K562 (cell line): ENCODE results near the gene STAP1. TPM values are rescaled to one million over a fixed set of nuclear protein-coding genes. Genes with fewer than 3 reads are reported as not detected.

Source experiments
- ATAC-seq: fragments of 200-7000 bp; cut with Tn5 transposase; 3 replicates; pipeline ENCODE4 v1.9.1; 2020; ENCODE audit warnings: moderate library complexity
- BruUV-seq: library from RNA; stranded (reverse); fragments of 400-500 nt; replicated peaks from 2 replicates; lab custom pipeline; 2021; lab: Mats Ljungman, UMichigan
- CTCF ChIA-PET: fragments of 300-600 bp; formaldehyde crosslinking; extraction: SDS; loops from one replicate; lab custom pipeline; 2021; ENCODE audit warnings: low intra/inter-chr PET ratio; lab: Yijun Ruan, JAX
- POLR2A ChIA-PET: fragments of 300-600, 350-650 bp; sonication (Branson Sonifier 250); formaldehyde crosslinking; extraction: SDS; loops from one replicate; lab custom pipeline; 2021; ENCODE audit warnings: antibody characterized with exemption, inconsistent platforms; lab: Yijun Ruan, JAX
- DNase-seq, 4 experiments: peaks; one replicate each; pipeline versions ENCODE4 v3.0.0 to v3.0.0-alpha.2; 2011 to 2018; ENCODE audit warnings: low spot score in 3 of 4, mixed read lengths in 3 of 4; ENCODE audit errors: extremely low read depth in 1 of 4
- FAIRE-seq: peaks from 2 replicates; lab custom pipeline; 2011; peaks lifted over from hg19 to GRCh38; lab: Jason Lieb, UNC
- H2AFZ ChIP-seq: 2 replicates; pipeline ENCODE4 v1.6.0; 2011; ENCODE audit warnings: low read depth, low read length, control low read depth, inconsistent platforms
- H3K27ac ChIP-seq: fragments of 200-600 bp; 3 replicates; pipeline ENCODE4 v1.8.0; 2011; ENCODE audit warnings: low read depth, mild to moderate bottlenecking, control low read depth, inconsistent platforms, low read length, moderate library complexity, mixed read lengths; ENCODE audit errors: extremely low read depth
- H3K27me3 ChIP-seq, 2 experiments: fragments of 300-600 bp in 1 of 2; 2 replicates in 1 of 2; 3 replicates in 1 of 2; pipeline versions ENCODE4 v1.6.0 to v1.8.0; 2011; ENCODE audit warnings: inconsistent platforms in 2 of 2, low read length in 2 of 2, mild to moderate bottlenecking in 1 of 2, mixed read lengths in 1 of 2, moderate library complexity in 1 of 2; ENCODE audit not compliant: control insufficient read depth in 2 of 2, insufficient read depth in 2 of 2
- H3K36me3 ChIP-seq: fragments of 300-600 bp; 3 replicates; pipeline ENCODE4 v1.8.0; 2011; ENCODE audit warnings: mild to moderate bottlenecking, low read length, inconsistent platforms; ENCODE audit not compliant: control insufficient read depth, insufficient read depth
- H3K4me1 ChIP-seq, 2 experiments: fragments of 200-600 bp in 1 of 2; replicated peaks in 1 of 2; 2 replicates in 1 of 2; 3 replicates in 1 of 2; pipeline versions ENCODE4 v1.5.1 to v1.8.0; 2011; ENCODE audit warnings: inconsistent platforms in 2 of 2, low read length in 2 of 2, mild to moderate bottlenecking in 1 of 2, mixed read lengths in 1 of 2, moderate library complexity in 1 of 2; ENCODE audit not compliant: control insufficient read depth in 2 of 2, insufficient read depth in 2 of 2
- H3K4me2 ChIP-seq: 2 replicates; pipeline ENCODE4 v1.6.1; 2011; ENCODE audit warnings: low read length, control low read depth, inconsistent platforms, mixed read lengths; ENCODE audit not compliant: insufficient read depth
- H3K4me3 ChIP-seq: fragments of 200-600 bp; sonication (generic), shearing (Covaris generic); 2 replicates; pipeline ENCODE4 v1.5.1; 2016; ENCODE audit warnings: control low read depth, inconsistent platforms
- H3K79me2 ChIP-seq: fragments of 200-600 bp; 3 replicates; pipeline ENCODE4 v1.8.0; 2011; ENCODE audit warnings: low read length, inconsistent platforms; ENCODE audit not compliant: control insufficient read depth, insufficient read depth
- H3K9ac ChIP-seq, 2 experiments: 2 replicates each; pipeline versions ENCODE4 v1.6.0 to v1.6.1; 2011; ENCODE audit warnings: low read depth in 2 of 2, low read length in 2 of 2, control low read depth in 1 of 2, inconsistent platforms in 1 of 2, mild to moderate bottlenecking in 1 of 2, mixed read lengths in 1 of 2; ENCODE audit not compliant: insufficient read depth in 1 of 2
- H3K9me1 ChIP-seq: one replicate; pipeline ENCODE4 v1.6.0; 2011; ENCODE audit warnings: inconsistent platforms, mild to moderate bottlenecking, low read length, moderate library complexity; ENCODE audit not compliant: control insufficient read depth, insufficient read depth
- H3K9me3 ChIP-seq: replicated peaks from 2 replicates; pipeline ENCODE4 v1.5.1; 2011; ENCODE audit warnings: low read depth, low read length, inconsistent platforms; ENCODE audit not compliant: control insufficient read depth, insufficient read depth
- H4K20me1 ChIP-seq: replicated peaks from 2 replicates; pipeline ENCODE4 v1.6.1; 2011; ENCODE audit warnings: low read length, inconsistent platforms, mixed read lengths; ENCODE audit not compliant: control insufficient read depth, insufficient read depth
- ADNP ChIP-seq: fragments of 200-800 bp; sonication (Bioruptor generic); IDR thresholded peaks from 2 replicates; pipeline ENCODE4 v1.6.1; 2016; ENCODE audit warnings: missing genetic modification characterization, missing compliant biosample characterization
- CBFA2T2 ChIP-seq: fragments of 450-650 bp; conservative IDR thresholded peaks from 2 replicates; pipeline ENCODE4 v1.6.1; 2017; ENCODE audit warnings: mild to moderate bottlenecking
- CBFA2T3 ChIP-seq: fragments of 450-650 bp; IDR thresholded peaks from 2 replicates; pipeline ENCODE4 v1.6.1; 2017
- CGGBP1 ChIP-seq: fragments of 250-450 bp; sonication (Bioruptor Pico); IDR thresholded peaks from 2 replicates; pipeline ENCODE4 v1.9.0; 2021; ENCODE audit warnings: mild to moderate bottlenecking
- ETV1 ChIP-seq: fragments of 450-650 bp; conservative IDR thresholded peaks from 2 replicates; pipeline ENCODE4 v1.6.1; 2016; ENCODE audit warnings: missing genetic modification characterization, control low read depth, low read depth, missing compliant biosample characterization
- FOXP1 ChIP-seq: sonication (generic); formaldehyde crosslinking; IDR thresholded peaks from 2 replicates; pipeline ENCODE4 v1.8.0; 2022; ENCODE audit warnings: mild to moderate bottlenecking, missing genetic modification reagents
- GATA2 ChIP-seq: sonication (generic); formaldehyde crosslinking; IDR thresholded peaks from 2 replicates; pipeline ENCODE4 v1.4.0; 2020; ENCODE audit warnings: mild to moderate bottlenecking, missing genetic modification reagents
- ILK ChIP-seq: fragments of 450-650 bp; IDR thresholded peaks from 2 replicates; pipeline ENCODE4 v1.6.1; 2016; ENCODE audit warnings: missing genetic modification characterization, low read depth, mild to moderate bottlenecking, missing compliant biosample characterization, moderate library complexity, borderline replicate concordance
- MIER1 ChIP-seq: fragments of 450-650 bp; IDR thresholded peaks from 2 replicates; pipeline ENCODE4 v1.6.1; 2016; ENCODE audit warnings: antibody characterized with exemption, mild to moderate bottlenecking, low read depth
- POLR2AphosphoS2 ChIP-seq: IDR thresholded peaks from 2 replicates; pipeline ENCODE4 v1.6.1; 2012; ENCODE audit warnings: low read length, improper control_type of control experiment
- TCF3 ChIP-seq: sonication (generic); formaldehyde crosslinking; IDR thresholded peaks from 2 replicates; pipeline ENCODE4 v1.4.0; 2020; ENCODE audit warnings: mild to moderate bottlenecking, missing genetic modification reagents
- THRAP3 ChIP-seq: fragments of 450-650 bp; IDR thresholded peaks from 2 replicates; pipeline ENCODE4 v1.6.1; 2016; ENCODE audit warnings: mild to moderate bottlenecking, inconsistent platforms, borderline replicate concordance
- ZBTB33 ChIP-seq: sonication (generic); formaldehyde crosslinking; IDR thresholded peaks from 2 replicates; pipeline ENCODE4 v1.8.1; 2023; ENCODE audit warnings: mild to moderate bottlenecking, missing genetic modification reagents
- ZFP36 ChIP-seq: fragments of 150-350 bp; IDR thresholded peaks from 2 replicates; pipeline ENCODE4 v1.6.1; 2018; ENCODE audit warnings: low read length, low read depth; ENCODE audit not compliant: partially characterized antibody
- ZMIZ1 ChIP-seq, 2 experiments: fragments of 150-350 bp in 1 of 2; IDR thresholded peaks; 2 replicates each; pipeline ENCODE4 v1.6.1; 2012 to 2016; ENCODE audit warnings: low read depth in 2 of 2, low read length in 2 of 2, mild to moderate bottlenecking in 1 of 2, moderate library complexity in 1 of 2
- ZNF41 ChIP-seq: fragments of 250-450 bp; sonication (Bioruptor Pico); conservative IDR thresholded peaks from 2 replicates; pipeline ENCODE4 v1.4.0; 2020; ENCODE audit warnings: mild to moderate bottlenecking
- WGBS: fragments of 100-300 bp; shearing (Covaris generic); methylation state at CpG from one replicate; pipeline ENCODE4 v1.1.6; 2016; ENCODE audit warnings: low coverage, mixed read lengths; ENCODE audit not compliant: insufficient coverage; ENCODE audit errors: missing lambda C conversion rate; 5-methylcytosine and 5-hydroxymethylcytosine counted together
- in situ Hi-C: fragments of 300-500 bp; cut with MboI; formaldehyde crosslinking; loops from 4 replicates; pipeline ENCODE4 v1.15.0; 2018; ENCODE audit warnings: inconsistent platforms, mixed read lengths
- intact Hi-C: fragments of 100-400 bp; cut with micrococcal nuclease; formaldehyde crosslinking; loops from 2 replicates; pipeline ENCODE4 v1.14.2; 2022
- polyA plus RNA-seq, 8 experiments: library from polyadenylated mRNA; depleted of rRNA in 4 of 8; stranded (reverse) in 5 of 8; unstranded in 3 of 8; fragments of >200 nt; fragmentation: Nextera tagmentation in 2 of 8; fragmentation: Illumina TruSeq in 1 of 8; extraction: Ambion mirVana in 2 of 8; extraction: Trizol in 1 of 8; gene quantifications; 2 replicates each; pipeline versions ENCODE4 v1.2.1 to v1.2.3, GENCODE V29; 2011 to 2014; ENCODE audit warnings: inconsistent platforms in 1 of 8, missing spikeins in 1 of 8
- total RNA-seq, 7 experiments: library from RNA; depleted of rRNA in 6 of 7; stranded (reverse); fragments of >200 nt in 6 of 7; fragmentation: Illumina TruSeq in 2 of 7; extraction: Trizol in 2 of 7; gene quantifications; 2 replicates each; pipeline versions ENCODE4 v1.2.1 to v1.2.3, GENCODE V29; 2011 to 2021; ENCODE audit warnings: low replicate concordance in 1 of 7

STAP1 gene
- total and polyA plus RNA-seq, 9 of the 15 experiments (the other 6 are each of a cell fraction or from before 2014, with no cell fraction given) = 0.50 to 5.6 (median 1.4) TPM

- peak in 1 of 2 experiments; percentile 29; a peak in 1 of 4 replicates for TF ChIP-seq ZMIZ1 (IDR thresholded peaks at IDR 0.05; ENCODE audit: low read depth in 2 of 2, low read length in 2 of 2)
Measured at GRCh38 chr4:67552146-67552792, 6.3 kb upstream of the STAP1 start (continued).

GRCh38 chr4:67554096-67554495, 4.4 kb upstream of the STAP1 start:
- Histone ChIP-seq H3K27me3 (no peaks in the 10 kb centered on the region), H2AFZ (peak overlapping the region; percentile 42; the same call in 1 of the 2 replicates), H3K9me1 (no peaks in the 10 kb centered on the region), H3K9me3 (peaks cover 11% of the 10 kb centered on the region; the same call in 1 of the 2 replicates), H3K4me1 (peaks cover 9 to 13% of the 10 kb centered on the region in 2 experiments; a peak in 4 of 5 replicates), H3K36me3 (no peaks in the 10 kb centered on the region), H3K27ac (no peak overlapping the region), H3K9ac (no peak overlapping the region), H3K4me2 (no peak overlapping the region), H3K4me3 (no peak overlapping the region), H4K20me1 (no peaks in the 10 kb centered on the region), H3K79me2 (no peaks in the 10 kb centered on the region)
- intact Hi-C loops (no loop called here), in situ Hi-C loops (no loop called here)
- no peak for FAIRE-seq
- no peak for ATAC-seq
- DNase-seq = no peak
- CTCF ChIA-PET = no interaction called here
- no TSS peak for BruUV-seq
- WGBS = 53% methylated on average over 3 of the region's 3 CpGs
- POLR2A ChIA-PET = interaction anchor here (1.1 to 2.2 kb wide), 3 partner anchors 11 to 22 kb away, joined by 3 to 7 read pairs (median 4); no protein-coding TSS in a partner anchor
- TF ChIP-seq GATA2 (CRISPR knock-in tag) (no peak), ADNP (tag) (no peak), CBFA2T2 (0 out of 2 replicates have a peak, but pooled peaks have one; percentile 13), ZBTB33 (CRISPR knock-in tag) (0 out of 2 replicates have a peak, but pooled peaks have one; percentile 40), POLR2AphosphoS2 (no peak), ILK (tag) (no peak), CBFA2T3 (peak; percentile 47), ETV1 (tag) (no peak), CGGBP1 (CRISPR knock-in tag) (no peak), TCF3 (CRISPR knock-in tag) (peak; percentile 38; the same call in 1 of the 2 replicates), ZNF41 (no peak), MIER1 (no peak), THRAP3 (no peak), FOXP1 (no peak), ZFP36 (no peak)
